ENCODE measurements around the gene SCN4B.

The SCN4B gene

GRCh38 chr11:118133816-118134215 lies 18.8 kb downstream of the SCN4B start:
- no peak for DNase-seq (ENCODE audit: low read depth in 4 of 4, low spot score in 1 of 4)

GRCh38 chr11:118132385-118133151 lies 20.1 kb downstream of the SCN4B start:
- no peak for DNase-seq (ENCODE audit: low read depth in 4 of 4, low spot score in 1 of 4)

- DNase-seq (ENCODE audit: low read depth in 4 of 4, low spot score in 1 of 4), result no peak
Observed at GRCh38 chr11:118129471-118130172, 23.0 kb downstream of the SCN4B start.

GRCh38 chr11:118128721-118129470 lies 23.7 kb downstream of the SCN4B start:
- DNase-seq (ENCODE audit: low read depth in 4 of 4, low spot score in 1 of 4), result no peak

GRCh38 chr11:118128310-118128709 lies 24.3 kb downstream of the SCN4B start:
- no peak for DNase-seq (ENCODE audit: low read depth in 4 of 4, low spot score in 1 of 4)

GRCh38 chr11:118126082-118126838 lies 26.4 kb downstream of the SCN4B start:
- no peak for DNase-seq (ENCODE audit: low read depth in 4 of 4, low spot score in 1 of 4)

- DNase-seq (ENCODE audit: low read depth in 4 of 4, low spot score in 1 of 4), result no peak
Observed at GRCh38 chr11:118124929-118125535, 27.6 kb downstream of the SCN4B start.

- DNase-seq (ENCODE audit: low read depth in 4 of 4, low spot score in 1 of 4), result no peak
Observed at GRCh38 chr11:118120793-118121192, 31.8 kb downstream of the SCN4B start.

- DNase-seq (ENCODE audit: low read depth in 4 of 4, low spot score in 1 of 4), result no peak
Observed at GRCh38 chr11:118117790-118118601, 34.6 kb downstream of the SCN4B start.

- DNase-seq (ENCODE audit: low read depth in 4 of 4, low spot score in 1 of 4), result no peak
Observed at GRCh38 chr11:118115048-118115447, 37.6 kb downstream of the SCN4B start.

- no peak for DNase-seq (ENCODE audit: low read depth in 4 of 4, low spot score in 1 of 4)
Observed at GRCh38 chr11:118114266-118114665, 38.4 kb downstream of the SCN4B start.

- no peak for DNase-seq (ENCODE audit: low read depth in 4 of 4, low spot score in 1 of 4)
Observed at GRCh38 chr11:118112711-118113430, 39.8 kb downstream of the SCN4B start.

GRCh38 chr11:118111744-118112035 lies 40.9 kb downstream of the SCN4B start:
- no peak for DNase-seq (ENCODE audit: low read depth in 4 of 4, low spot score in 1 of 4)

GRCh38 chr11:118111019-118111743 lies 41.4 kb downstream of the SCN4B start:
- no peak for DNase-seq (ENCODE audit: low read depth in 4 of 4, low spot score in 1 of 4)

GRCh38 chr11:118109231-118109630 lies 43.4 kb downstream of the SCN4B start:
- no peak for DNase-seq (ENCODE audit: low read depth in 4 of 4, low spot score in 1 of 4)

GRCh38 chr11:118108513-118108912 lies 44.1 kb downstream of the SCN4B start:
- DNase-seq (ENCODE audit: low read depth in 4 of 4, low spot score in 1 of 4), result no peak

- no peak for DNase-seq (ENCODE audit: low read depth in 4 of 4, low spot score in 1 of 4)
Observed at GRCh38 chr11:118106789-118107335, 45.8 kb downstream of the SCN4B start.

- DNase-seq (ENCODE audit: low read depth in 4 of 4, low spot score in 1 of 4), result no peak
Observed at GRCh38 chr11:118105657-118106305, 46.8 kb downstream of the SCN4B start.
